ENCODE measurements around the gene MCF2L2.

The MCF2L2 gene

DNA sequence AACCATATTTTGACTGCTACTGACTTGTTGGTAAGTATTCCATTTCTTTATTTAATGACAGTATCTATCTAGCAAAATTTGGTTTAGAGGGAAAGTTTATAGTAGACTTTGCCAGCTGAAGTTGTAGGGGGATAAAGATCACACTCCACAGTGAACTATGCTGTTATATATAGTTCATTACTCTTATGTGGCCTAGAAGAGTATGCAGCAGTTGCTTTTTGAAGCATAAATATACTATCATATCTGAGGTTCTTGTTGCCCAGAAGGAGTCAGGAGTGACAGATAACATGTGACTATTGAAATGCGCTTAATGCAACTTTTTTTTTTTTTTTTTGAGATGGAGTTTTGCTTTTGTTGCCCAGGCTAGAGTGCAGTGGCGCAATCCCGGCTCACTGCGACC lies 25.6 kb upstream of the MCF2L2 start:
- TF ChIP-seq, protein P1, sequence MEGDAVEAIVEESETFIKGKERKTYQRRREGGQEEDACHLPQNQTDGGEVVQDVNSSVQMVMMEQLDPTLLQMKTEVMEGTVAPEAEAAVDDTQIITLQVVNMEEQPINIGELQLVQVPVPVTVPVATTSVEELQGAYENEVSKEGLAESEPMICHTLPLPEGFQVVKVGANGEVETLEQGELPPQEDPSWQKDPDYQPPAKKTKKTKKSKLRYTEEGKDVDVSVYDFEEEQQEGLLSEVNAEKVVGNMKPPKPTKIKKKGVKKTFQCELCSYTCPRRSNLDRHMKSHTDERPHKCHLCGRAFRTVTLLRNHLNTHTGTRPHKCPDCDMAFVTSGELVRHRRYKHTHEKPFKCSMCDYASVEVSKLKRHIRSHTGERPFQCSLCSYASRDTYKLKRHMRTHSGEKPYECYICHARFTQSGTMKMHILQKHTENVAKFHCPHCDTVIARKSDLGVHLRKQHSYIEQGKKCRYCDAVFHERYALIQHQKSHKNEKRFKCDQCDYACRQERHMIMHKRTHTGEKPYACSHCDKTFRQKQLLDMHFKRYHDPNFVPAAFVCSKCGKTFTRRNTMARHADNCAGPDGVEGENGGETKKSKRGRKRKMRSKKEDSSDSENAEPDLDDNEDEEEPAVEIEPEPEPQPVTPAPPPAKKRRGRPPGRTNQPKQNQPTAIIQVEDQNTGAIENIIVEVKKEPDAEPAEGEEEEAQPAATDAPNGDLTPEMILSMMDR (IDR thresholded peaks at IDR 0.05; ENCODE audit: low read depth, low read length, missing control alignments) = no peak
- H3K4me3 ChIP-seq (ENCODE audit: low read depth, low read length) = no peak overlapping the region
- no peak for DNase-seq (ENCODE audit: low read depth)
- in situ Hi-C loops (cut with HindIII; ENCODE audit: low sequenced_read_pairs) = no loop called here

DNA sequence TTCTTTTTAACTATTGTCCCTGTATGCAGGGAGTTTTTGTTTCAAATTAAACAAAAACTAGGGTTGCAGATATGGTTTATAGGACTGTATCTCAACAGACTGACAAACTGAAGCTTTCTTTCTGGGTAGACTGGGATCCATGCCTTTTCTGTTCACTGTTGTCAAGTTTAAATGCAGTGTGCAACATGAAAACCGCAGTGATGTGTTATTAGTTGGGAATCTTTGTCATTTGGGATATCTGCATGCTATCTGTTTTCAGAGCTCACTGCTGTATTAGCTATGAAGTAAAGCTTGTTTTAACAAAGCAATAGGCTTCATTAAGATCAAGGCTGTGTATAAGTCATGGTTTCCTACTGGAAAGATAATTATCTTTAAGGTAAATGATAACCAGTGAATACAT lies 21.4 kb upstream of the MCF2L2 start:
- H3K4me3 ChIP-seq (ENCODE audit: low read depth, low read length) = no peak overlapping the region
- DNase-seq (ENCODE audit: low read depth) = no peak
- in situ Hi-C loops (cut with HindIII; ENCODE audit: low sequenced_read_pairs) = no loop called here
- TF ChIP-seq, protein P1 (IDR thresholded peaks at IDR 0.05; ENCODE audit: low read depth, low read length, missing control alignments) = no peak

DNA sequence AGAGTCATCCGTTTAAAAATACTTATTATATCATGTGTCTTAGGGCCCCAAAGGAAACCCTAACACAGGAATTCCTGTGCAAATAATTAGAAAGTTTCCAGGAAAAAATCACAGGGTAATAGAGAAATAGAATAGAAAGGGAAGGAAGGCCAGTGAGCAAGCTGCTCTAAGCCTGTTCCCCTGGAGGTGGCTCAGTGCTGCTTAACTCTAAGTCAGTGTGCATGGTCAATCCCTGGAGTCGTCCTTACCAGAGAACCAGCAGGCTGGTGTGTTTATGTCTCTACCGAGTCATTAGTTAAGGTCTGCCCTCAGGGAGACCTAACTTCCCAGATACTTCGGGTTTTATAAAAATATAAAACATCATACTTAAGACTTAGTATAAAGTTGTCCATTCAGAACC lies 21.0 kb upstream of the MCF2L2 start:
- in situ Hi-C loops (cut with HindIII; ENCODE audit: low sequenced_read_pairs) = no loop called here
- DNase-seq (ENCODE audit: low read depth) = no peak
- TF ChIP-seq, protein P1 (IDR thresholded peaks at IDR 0.05; ENCODE audit: low read depth, low read length, missing control alignments) = no peak
- no peak overlapping the region for H3K4me3 ChIP-seq (ENCODE audit: low read depth, low read length)

DNA sequence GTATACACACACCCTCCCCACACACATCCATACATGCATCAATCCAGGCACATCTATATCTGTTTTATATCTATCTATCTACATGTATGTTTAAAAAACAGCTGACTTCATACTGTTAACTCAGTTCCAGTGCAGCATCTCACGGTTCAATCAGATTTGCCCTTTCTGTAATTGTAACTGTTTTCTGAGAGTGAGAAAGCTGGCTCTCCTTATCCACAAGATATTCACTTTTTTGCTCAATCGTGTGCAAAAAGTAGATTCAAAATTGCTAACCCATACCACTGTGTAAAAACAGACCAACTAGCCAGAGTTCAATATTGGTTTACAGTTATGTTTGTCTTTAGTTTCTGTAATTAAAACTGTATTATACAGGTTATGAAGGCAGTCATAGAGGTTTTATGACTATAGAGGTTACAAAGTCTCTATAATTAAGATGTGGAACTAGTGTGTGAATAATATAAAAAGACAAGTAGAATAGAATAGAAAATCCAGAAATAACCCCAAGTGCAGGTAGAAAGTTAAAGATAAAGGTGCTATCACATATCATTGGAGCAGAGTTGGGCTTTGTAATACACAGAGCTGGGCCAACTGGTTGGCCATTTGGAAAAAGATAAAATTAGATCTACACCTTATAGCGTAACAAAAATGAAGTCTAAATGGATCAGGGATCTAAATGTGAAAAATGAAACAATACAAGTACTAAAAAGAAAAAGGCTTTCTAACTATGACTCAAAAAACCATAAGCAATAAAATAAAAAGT lies 20.1 kb upstream of the MCF2L2 start:
- in situ Hi-C loops (cut with HindIII; ENCODE audit: low sequenced_read_pairs) = no loop called here
- TF ChIP-seq, protein P1 (IDR thresholded peaks at IDR 0.05; ENCODE audit: low read depth, low read length, missing control alignments) = no peak
- H3K4me3 ChIP-seq (ENCODE audit: low read depth, low read length) = peak overlapping the region; percentile 94
- DNase-seq (ENCODE audit: low read depth) = no peak

DNA sequence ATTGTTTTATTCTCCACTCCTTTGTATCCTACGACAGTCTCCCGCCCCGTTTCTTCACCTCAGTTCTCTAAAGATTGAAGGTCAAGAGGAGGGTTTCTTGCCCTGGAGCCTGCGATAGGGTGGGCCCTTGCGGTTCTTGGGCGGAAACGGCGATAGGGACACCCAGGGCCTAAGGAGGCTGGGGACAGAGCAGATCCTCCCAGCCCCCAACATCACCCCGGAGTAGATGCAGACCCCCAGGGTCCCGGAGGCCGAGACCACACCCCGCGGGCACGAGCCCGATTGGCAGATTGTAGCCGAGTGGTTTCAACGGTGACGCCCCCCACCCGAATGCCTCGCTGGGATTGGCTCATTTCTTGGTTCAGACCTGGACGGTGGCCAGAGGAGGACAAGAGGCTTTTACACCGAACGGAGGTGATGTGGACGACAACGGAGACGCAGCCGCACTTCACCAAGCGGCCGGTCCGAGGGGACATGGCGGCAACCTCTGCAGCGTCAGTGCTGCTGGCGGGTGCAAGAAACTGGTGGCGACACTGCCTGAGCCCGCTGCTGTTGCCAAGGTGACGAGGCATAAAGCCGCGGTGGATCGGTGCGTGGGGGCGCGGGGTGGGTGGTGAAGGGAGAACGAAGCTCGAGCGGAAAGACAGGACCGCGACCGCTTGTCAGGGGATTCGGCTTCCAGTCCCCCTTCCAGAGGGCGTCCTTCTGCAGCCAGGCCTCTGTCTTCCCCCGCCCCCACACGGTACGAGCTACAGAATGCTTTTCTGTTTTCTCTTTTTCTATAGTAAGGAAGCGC lies 19.0 kb upstream of the MCF2L2 start:
- TF ChIP-seq, protein P1 (IDR thresholded peaks at IDR 0.05; ENCODE audit: low read depth, low read length, missing control alignments) = no peak

DNA sequence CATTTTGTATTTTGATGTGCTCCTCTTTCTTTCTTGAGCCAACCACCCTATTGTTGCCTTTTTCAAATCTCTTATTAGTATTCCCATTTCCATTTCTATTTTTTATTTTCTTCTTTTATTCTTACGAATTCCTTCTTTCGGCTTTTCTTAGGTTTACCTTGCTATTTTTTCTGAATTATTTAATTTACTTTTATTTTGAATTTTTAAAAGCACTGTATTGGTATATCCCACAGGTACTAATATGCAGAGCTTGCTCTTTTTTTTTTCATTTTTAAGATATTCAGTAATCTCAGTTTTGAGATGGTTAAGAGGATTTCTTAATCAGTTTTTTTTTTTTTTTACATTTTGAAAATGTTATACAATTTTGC lies 18.4 kb upstream of the MCF2L2 start:
- in situ Hi-C loops (cut with HindIII; ENCODE audit: low sequenced_read_pairs) = no loop called here
- TF ChIP-seq, protein P1 (IDR thresholded peaks at IDR 0.05; ENCODE audit: low read depth, low read length, missing control alignments) = no peak
- DNase-seq (ENCODE audit: low read depth) = no peak
- peak overlapping the region; percentile 94 for H3K4me3 ChIP-seq (ENCODE audit: low read depth, low read length)

More for the DNA sequence above, 19.0 kb upstream of the MCF2L2 start:
- in situ Hi-C loops (cut with HindIII; ENCODE audit: low sequenced_read_pairs) = no loop called here
- peak; percentile 47 for DNase-seq (ENCODE audit: low read depth)
- peak overlapping the region; percentile 94 for H3K4me3 ChIP-seq (ENCODE audit: low read depth, low read length)

Measured in astrocyte of the cerebellum (primary cell).